GM19372 (cell line): ENCODE measurements around the gene SLC18A2.
"Not testable (repeated sequence)": the region's sequence is repeated elsewhere in the genome, so short reads cannot be mapped to it uniquely, and the experiment has no call there.

Experiments
- ATAC-seq: cut with Tn5 transposase; IDR thresholded peaks from one replicate; pipeline ENCODE4 v1.9.1; 2021; ENCODE audit warnings: mild to moderate bottlenecking, low read depth, moderate library complexity; ENCODE audit not compliant: unreplicated experiment

The SLC18A2 gene

GRCh38 chr10:117303451-117303850, 62.5 kb downstream of the SLC18A2 start:
- ATAC-seq, result not testable (repeated sequence)

GRCh38 chr10:117306674-117307073, 65.8 kb downstream of the SLC18A2 start:
- ATAC-seq, result no peak

GRCh38 chr10:117311261-117311660, 70.3 kb downstream of the SLC18A2 start:
- ATAC-seq, result no peak

GRCh38 chr10:117312430-117312829, 71.5 kb downstream of the SLC18A2 start:
- ATAC-seq, result no peak

GRCh38 chr10:117313641-117314040, 72.7 kb downstream of the SLC18A2 start:
- no peak for ATAC-seq

- ATAC-seq, result no peak
These were observed 75.8 kb downstream of the SLC18A2 start for GRCh38 chr10:117316701-117317100.

- no peak for ATAC-seq
These were observed 78.0 kb downstream of the SLC18A2 start for GRCh38 chr10:117318909-117319308.

GRCh38 chr10:117320050-117320665, 79.2 kb downstream of the SLC18A2 start:
- ATAC-seq, result no peak

- no peak for ATAC-seq
These were observed 81.3 kb downstream of the SLC18A2 start for GRCh38 chr10:117322260-117322659.

GRCh38 chr10:117324367-117324766, 83.5 kb downstream of the SLC18A2 start:
- ATAC-seq, result no peak

- ATAC-seq, result no peak
These were observed 86.3 kb downstream of the SLC18A2 start for GRCh38 chr10:117327262-117327661.
